IPS DF 6.9 (cell line): ENCODE data around the gene CNTN6.

Experiments used
- DNase-seq: peaks from one replicate; pipeline ENCODE4 v3.0.0-alpha.2; 2013; ENCODE audit warnings: low read depth, low spot score
- H3K27ac ChIP-seq: one replicate; pipeline ENCODE4 v1.5.1; 2013; ENCODE audit warnings: low read length, control low read depth
- H3K27me3 ChIP-seq: 2 replicates; pipeline ENCODE4 v1.6.1; 2013; ENCODE audit warnings: mild to moderate bottlenecking, low read length; ENCODE audit not compliant: control insufficient read depth, insufficient read depth
- H3K36me3 ChIP-seq: 2 replicates; pipeline ENCODE4 v1.6.1; 2013; ENCODE audit warnings: low read length; ENCODE audit not compliant: control insufficient read depth, insufficient read depth
- H3K4me1 ChIP-seq: 2 replicates; pipeline ENCODE4 v1.6.1; 2013; ENCODE audit warnings: low read length; ENCODE audit not compliant: control insufficient read depth, insufficient read depth
- H3K4me3 ChIP-seq: 2 replicates; pipeline ENCODE4 v1.5.1; 2013; ENCODE audit warnings: mild to moderate bottlenecking, low read length
- H3K9me3 ChIP-seq: 2 replicates; pipeline ENCODE4 v1.6.1; 2013; ENCODE audit warnings: low read length, inconsistent platforms; ENCODE audit not compliant: control insufficient read depth, insufficient read depth
- WGBS: extraction: QIAGEN DNeasy Blood & Tissue Kit; methylation state at CpG from one replicate; pipeline ENCODE4 v1.1.7; 2013; ENCODE audit warnings: mixed read lengths, missing lambda C conversion rate; ENCODE audit not compliant: insufficient read length, insufficient coverage; 5-methylcytosine and 5-hydroxymethylcytosine counted together

CNTN6 gene

GRCh38 chr3:1092771-1093170, at the start of gene CNTN6:
Gene CNTN6 (plus strand): TSS chr3:1093024. CDS start chr3:1148009, 54,985 bp downstream.
- no CpG with 5 or more reads among the region's 7 CpGs for WGBS
- no peak for DNase-seq
- Histone ChIP-seq H3K27ac (no peak within 1 kb of the TSS), H3K4me1 (no peaks in the 10 kb centered on the region), H3K36me3 (no peaks in the 10 kb centered on the region), H3K27me3 (no peaks in the 10 kb centered on the region), H3K4me3 (no peak within 1 kb of the TSS), H3K9me3 (peaks cover 6% of the 10 kb centered on the region)

DNA sequence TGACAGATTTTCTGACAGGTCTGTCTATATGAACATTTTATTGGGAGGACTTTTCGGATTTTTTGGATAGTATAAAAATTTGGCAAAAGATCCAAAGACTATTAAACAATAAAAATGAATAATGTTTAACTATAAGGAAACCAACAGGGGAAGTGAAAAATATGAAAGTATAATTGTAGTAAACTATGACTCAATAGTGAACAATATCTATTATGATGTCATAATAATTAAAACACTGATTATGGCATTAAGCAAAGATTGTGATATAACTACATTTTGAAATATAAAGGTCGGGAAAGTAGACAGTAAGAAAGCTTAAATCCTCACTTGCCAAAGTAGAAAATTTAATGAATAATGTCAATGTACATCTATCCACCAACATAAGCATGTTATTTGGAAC, 44.3 kb upstream of the CNTN6 start:
- H3K4me1 ChIP-seq: no peaks in the 10 kb centered on the region
- no peak overlapping the region for H3K27ac ChIP-seq
- no peak overlapping the region for H3K4me3 ChIP-seq
- no peaks in the 10 kb centered on the region for H3K36me3 ChIP-seq
- H3K9me3 ChIP-seq: no peaks in the 10 kb centered on the region; the same call in 1 of the 2 replicates
- WGBS: no CpG with 5 or more reads among the region's 2 CpGs
- no peaks in the 10 kb centered on the region for H3K27me3 ChIP-seq
- DNase-seq: no peak

DNA sequence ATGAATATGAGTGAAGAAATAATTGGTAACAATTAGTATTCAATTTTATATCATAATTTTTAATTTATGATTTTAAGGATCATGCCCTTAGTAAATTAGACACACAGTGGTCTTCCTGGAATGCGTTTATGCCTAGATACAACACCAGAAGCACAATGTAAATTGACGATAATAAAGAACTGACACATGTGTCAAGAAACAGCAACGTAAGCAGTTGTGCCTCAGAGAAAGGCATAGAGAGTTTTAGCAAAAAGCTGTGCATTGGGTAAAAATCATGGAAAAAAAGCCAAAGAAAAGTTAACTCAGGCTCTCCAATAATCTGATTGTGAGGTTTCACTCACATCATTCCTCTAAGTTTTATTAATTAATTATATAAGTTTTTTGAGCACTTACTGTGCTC, 37.0 kb upstream of the CNTN6 start:
- WGBS: no CpG with 5 or more reads among the region's 3 CpGs
- Histone ChIP-seq H3K4me3 (no peak overlapping the region), H3K9me3 (peaks cover 2% of the 10 kb centered on the region), H3K27me3 (no peaks in the 10 kb centered on the region), H3K27ac (no peak overlapping the region), H3K36me3 (no peaks in the 10 kb centered on the region), H3K4me1 (no peaks in the 10 kb centered on the region)
- no peak for DNase-seq

GRCh38 chr3:1056744-1057143, 36.1 kb upstream of the CNTN6 start:
- no peak for DNase-seq
- no peaks in the 10 kb centered on the region for H3K36me3 ChIP-seq
- H3K9me3 ChIP-seq: peaks cover 2% of the 10 kb centered on the region
- no peaks in the 10 kb centered on the region for H3K27me3 ChIP-seq
- no peak overlapping the region for H3K27ac ChIP-seq
- no peak overlapping the region for H3K4me3 ChIP-seq
- no peaks in the 10 kb centered on the region for H3K4me1 ChIP-seq

- peaks cover 2% of the 10 kb centered on the region for H3K9me3 ChIP-seq
- no peaks in the 10 kb centered on the region for H3K36me3 ChIP-seq
- H3K27ac ChIP-seq: no peak overlapping the region
- no peaks in the 10 kb centered on the region for H3K27me3 ChIP-seq
- no peaks in the 10 kb centered on the region for H3K4me1 ChIP-seq
- DNase-seq: no peak
- WGBS: no CpG with 5 or more reads among the region's 1 CpG
- no peak overlapping the region for H3K4me3 ChIP-seq
Observed at GRCh38 chr3:1057436-1057835, 35.4 kb upstream of the CNTN6 start.

- DNase-seq: no peak
- no peak overlapping the region for H3K27ac ChIP-seq
- H3K27me3 ChIP-seq: no peaks in the 10 kb centered on the region
- H3K36me3 ChIP-seq: no peaks in the 10 kb centered on the region
- WGBS: 100% methylated on average over 2 of the region's 4 CpGs
- no peak overlapping the region for H3K4me3 ChIP-seq
- no peaks in the 10 kb centered on the region for H3K4me1 ChIP-seq
- H3K9me3 ChIP-seq: peaks cover 7% of the 10 kb centered on the region
Observed at GRCh38 chr3:1068985-1069384, 23.8 kb upstream of the CNTN6 start.

DNA sequence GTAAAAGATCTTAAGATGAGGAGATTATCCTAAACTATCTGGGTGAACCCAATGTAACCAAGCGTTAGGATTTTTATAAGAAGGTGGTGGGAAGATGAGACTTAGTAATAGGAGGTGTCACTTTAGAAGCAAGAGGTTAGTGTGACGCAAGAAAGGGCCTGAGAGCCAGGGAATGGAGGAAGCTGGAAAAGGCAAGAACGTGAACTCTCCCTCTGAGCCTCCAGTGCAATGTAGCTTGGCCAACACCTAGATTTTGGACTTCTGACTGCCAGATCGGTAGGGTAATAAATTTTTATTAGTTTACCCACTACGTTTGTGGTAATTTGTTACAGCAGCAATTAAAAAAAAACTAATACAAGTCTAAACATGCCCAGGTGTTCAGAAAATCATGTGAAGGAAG, 20.8 kb upstream of the CNTN6 start:
- H3K4me3 ChIP-seq: no peak overlapping the region
- no peaks in the 10 kb centered on the region for H3K36me3 ChIP-seq
- no peak overlapping the region for H3K27ac ChIP-seq
- H3K4me1 ChIP-seq: no peaks in the 10 kb centered on the region
- no CpG with 5 or more reads among the region's 5 CpGs for WGBS
- peaks cover 5% of the 10 kb centered on the region for H3K9me3 ChIP-seq
- DNase-seq: no peak
- H3K27me3 ChIP-seq: no peaks in the 10 kb centered on the region

- Histone ChIP-seq H3K27ac (no peak overlapping the region), H3K36me3 (no peaks in the 10 kb centered on the region), H3K9me3 (no peaks in the 10 kb centered on the region; the same call in 1 of the 2 replicates), H3K4me3 (no peak overlapping the region), H3K27me3 (no peaks in the 10 kb centered on the region), H3K4me1 (no peaks in the 10 kb centered on the region)
- DNase-seq: no peak
Observed at GRCh38 chr3:1079662-1080061, 13.2 kb upstream of the CNTN6 start.

- no peak overlapping the region for H3K27ac ChIP-seq
- WGBS: no CpG with 5 or more reads among the region's 2 CpGs
Observed at GRCh38 chr3:1082108-1082507, 10.7 kb upstream of the CNTN6 start.

GRCh38 chr3:1087066-1087560, 5.7 kb upstream of the CNTN6 start:
- Histone ChIP-seq H3K27ac (no peak overlapping the region), H3K4me1 (no peaks in the 10 kb centered on the region), H3K36me3 (no peaks in the 10 kb centered on the region), H3K27me3 (no peaks in the 10 kb centered on the region), H3K9me3 (peaks cover 5% of the 10 kb centered on the region; the same call in 1 of the 2 replicates), H3K4me3 (no peak overlapping the region)
- DNase-seq: no peak
- WGBS: no CpG with 5 or more reads among the region's 3 CpGs

More at GRCh38 chr3:1082108-1082507, 10.7 kb upstream of the CNTN6 start:
- Histone ChIP-seq H3K4me3 (no peak overlapping the region), H3K4me1 (no peaks in the 10 kb centered on the region), H3K36me3 (no peaks in the 10 kb centered on the region), H3K27me3 (no peaks in the 10 kb centered on the region), H3K9me3 (peaks cover 2% of the 10 kb centered on the region; the same call in 1 of the 2 replicates)
- no peak for DNase-seq

GRCh38 chr3:1088503-1088902, 4.3 kb upstream of the CNTN6 start:
- peaks cover 8% of the 10 kb centered on the region for H3K9me3 ChIP-seq
- WGBS: no CpG with 5 or more reads among the region's 1 CpG
- H3K4me1 ChIP-seq: no peaks in the 10 kb centered on the region
- no peak for DNase-seq
- H3K27me3 ChIP-seq: no peaks in the 10 kb centered on the region
- H3K4me3 ChIP-seq: no peak overlapping the region
- H3K36me3 ChIP-seq: no peaks in the 10 kb centered on the region
- H3K27ac ChIP-seq: no peak overlapping the region
